Sigmoid colon (tissue), 4 donors: Measurements from ENCODE around the gene ANKS6.

Source experiments
- EP300 ChIP-seq, 4 donors: sonication (generic); formaldehyde crosslinking; IDR thresholded peaks; one replicate each; pipeline ENCODE4 v1.6.1; 2017; ENCODE audit warnings: antibody characterized with exemption in 4 of 4
- POLR2A ChIP-seq, 2 donors: fragments of 450-650 bp; IDR thresholded peaks; one replicate each; pipeline ENCODE4 v1.6.1; 2016; ENCODE audit warnings: antibody characterized with exemption in 2 of 2, mild to moderate bottlenecking in 2 of 2, moderate library complexity in 2 of 2
- POLR2AphosphoS5 ChIP-seq, 4 donors: sonication (generic); formaldehyde crosslinking; IDR thresholded peaks; one replicate each; pipeline ENCODE4 v1.6.1; 2017; ENCODE audit warnings: antibody characterized with exemption in 4 of 4
- TF ChIP-seq, protein P1 (sequence below), 4 experiments: fragments of 450-650 bp in 3 of 4; fragments of 200-600 bp in 1 of 4; IDR thresholded peaks; one replicate each; pipeline ENCODE4 v1.5.1; 2016 to 2019; ENCODE audit warnings: antibody characterized with exemption in 4 of 4, mild to moderate bottlenecking in 3 of 4, moderate library complexity in 2 of 4

DNA sequence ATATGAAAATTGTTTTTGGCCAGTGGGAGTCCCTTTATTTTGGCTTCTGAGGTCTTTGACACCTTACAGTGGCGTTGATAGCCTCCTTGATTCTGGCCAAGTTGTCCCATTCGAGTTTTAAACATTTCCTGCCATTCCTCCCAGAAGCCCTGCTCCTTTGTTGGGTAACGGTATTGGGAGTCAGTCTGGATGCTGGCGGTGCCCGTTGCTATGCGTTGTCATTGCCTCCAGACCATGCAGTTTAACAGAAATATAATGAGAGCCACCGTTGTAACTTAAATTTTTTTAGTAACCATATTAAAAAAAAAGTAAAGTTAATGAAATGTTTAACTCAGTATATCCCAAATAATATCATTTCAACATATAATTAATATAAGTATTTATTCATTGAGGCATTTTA is 46.2 kb upstream of the ANKS6 start:
- no peak for TF ChIP-seq EP300 (IDR thresholded peaks at IDR 0.05)
- TF ChIP-seq, protein P1, sequence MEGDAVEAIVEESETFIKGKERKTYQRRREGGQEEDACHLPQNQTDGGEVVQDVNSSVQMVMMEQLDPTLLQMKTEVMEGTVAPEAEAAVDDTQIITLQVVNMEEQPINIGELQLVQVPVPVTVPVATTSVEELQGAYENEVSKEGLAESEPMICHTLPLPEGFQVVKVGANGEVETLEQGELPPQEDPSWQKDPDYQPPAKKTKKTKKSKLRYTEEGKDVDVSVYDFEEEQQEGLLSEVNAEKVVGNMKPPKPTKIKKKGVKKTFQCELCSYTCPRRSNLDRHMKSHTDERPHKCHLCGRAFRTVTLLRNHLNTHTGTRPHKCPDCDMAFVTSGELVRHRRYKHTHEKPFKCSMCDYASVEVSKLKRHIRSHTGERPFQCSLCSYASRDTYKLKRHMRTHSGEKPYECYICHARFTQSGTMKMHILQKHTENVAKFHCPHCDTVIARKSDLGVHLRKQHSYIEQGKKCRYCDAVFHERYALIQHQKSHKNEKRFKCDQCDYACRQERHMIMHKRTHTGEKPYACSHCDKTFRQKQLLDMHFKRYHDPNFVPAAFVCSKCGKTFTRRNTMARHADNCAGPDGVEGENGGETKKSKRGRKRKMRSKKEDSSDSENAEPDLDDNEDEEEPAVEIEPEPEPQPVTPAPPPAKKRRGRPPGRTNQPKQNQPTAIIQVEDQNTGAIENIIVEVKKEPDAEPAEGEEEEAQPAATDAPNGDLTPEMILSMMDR (IDR thresholded peaks at IDR 0.05): no peak
- TF ChIP-seq POLR2A (IDR thresholded peaks at IDR 0.05): no peak
- no peak for TF ChIP-seq POLR2AphosphoS5 (IDR thresholded peaks at IDR 0.05)
